A549 (cell line): ENCODE data around the gene CDH7. TPM values are rescaled to one million over a fixed set of nuclear protein-coding genes. Genes with fewer than 3 reads are reported as not detected.

Source experiments
- ATAC-seq, 2 experiments: fragments of 200-7000 bp in 1 of 2; fragments of >200 bp in 1 of 2; cut with Nextera tagmentation in 1 of 2; cut with Tn5 transposase in 1 of 2; 3 replicates each; pipeline versions ENCODE4 v1.8.0 to v1.9.1; 2018 to 2020; ENCODE audit warnings: mild to moderate bottlenecking in 1 of 2, moderate library complexity in 1 of 2
- CTCF ChIA-PET: fragments of 300-600 bp; sonication (Branson Sonifier 250); formaldehyde crosslinking; extraction: SDS; loops from one replicate; lab custom pipeline; 2021; ENCODE audit warnings: antibody characterized with exemption, inconsistent platforms; lab: Yijun Ruan, JAX
- POLR2A ChIA-PET: fragments of 350-600 bp; formaldehyde crosslinking; extraction: SDS; loops from one replicate; lab custom pipeline; 2021; ENCODE audit warnings: antibody characterized with exemption, inconsistent platforms; lab: Yijun Ruan, JAX
- DNase-seq, 2 experiments: peaks; one replicate each; pipeline versions ENCODE4 v3.0.0 to v3.0.0-alpha.2; 2011 to 2016; ENCODE audit warnings: low read depth in 1 of 2, low spot score in 1 of 2
- FAIRE-seq: peaks from 2 replicates; lab custom pipeline; 2011; peaks lifted over from hg19 to GRCh38; lab: Jason Lieb, UNC
- H3K27ac ChIP-seq, 2 experiments: fragments of >200 bp; sonication (Bioruptor Twin); formaldehyde crosslinking; 3 replicates each; pipeline ENCODE4 v1.5.1; 2016 to 2017
- H3K4me1 ChIP-seq: fragments of >200 bp; sonication (Bioruptor Twin); formaldehyde crosslinking; 3 replicates; pipeline ENCODE4 v1.6.1; 2016
- H3K4me2 ChIP-seq: fragments of >200 bp; sonication (Bioruptor Twin); formaldehyde crosslinking; 3 replicates; pipeline ENCODE4 v1.6.1; 2016
- H3K4me3 ChIP-seq: fragments of >200 bp; sonication (Bioruptor Twin); formaldehyde crosslinking; 3 replicates; pipeline ENCODE4 v1.5.1; 2016
- H3K9me3 ChIP-seq: fragments of >200 bp; sonication (Bioruptor Twin); formaldehyde crosslinking; 3 replicates; pipeline ENCODE4 v1.6.1; 2016
- ATOH8 ChIP-seq: fragments of 250-450 bp; sonication (Bioruptor Pico); IDR thresholded peaks from 2 replicates; pipeline ENCODE4 v1.5.0; 2020; ENCODE audit warnings: low read depth, mild to moderate bottlenecking, moderate library complexity
- BCL3 ChIP-seq: fragments of >200 bp; sonication (Bioruptor Twin); formaldehyde crosslinking; IDR thresholded peaks from 3 replicates; pipeline ENCODE4 v1.6.1; 2016
- CBX2 ChIP-seq: fragments of 200-600 bp; sonication (generic); IDR thresholded peaks from 2 replicates; pipeline ENCODE4 v1.6.1; 2016; ENCODE audit warnings: low read depth, mild to moderate bottlenecking, borderline replicate concordance
- CEBPB ChIP-seq, 2 experiments: fragments of >200 bp in 1 of 2; sonication (Bioruptor Twin) in 1 of 2; formaldehyde crosslinking in 1 of 2; IDR thresholded peaks; 2 replicates each; pipeline ENCODE4 v1.6.1; 2012 to 2016
- CHD4 ChIP-seq: fragments of 200-600 bp; sonication (generic); IDR thresholded peaks from 2 replicates; pipeline ENCODE4 v1.6.1; 2016; ENCODE audit warnings: antibody characterized with exemption, mild to moderate bottlenecking, borderline replicate concordance
- EHMT2 ChIP-seq: fragments of 200-600 bp; sonication (generic); IDR thresholded peaks from 2 replicates; pipeline ENCODE4 v1.6.1; 2016; ENCODE audit warnings: antibody characterized with exemption, low read depth, mild to moderate bottlenecking, moderate library complexity
- EP300 ChIP-seq, 2 experiments: fragments of >200 bp; sonication (Bioruptor Twin); formaldehyde crosslinking; IDR thresholded peaks; 2 replicates in 1 of 2; 3 replicates in 1 of 2; pipeline ENCODE4 v1.6.1; 2016 to 2017
- FOXS1 ChIP-seq: fragments of 250-450 bp; sonication (Bioruptor Pico); IDR thresholded peaks from 2 replicates; pipeline ENCODE4 v1.5.0; 2020; ENCODE audit warnings: mild to moderate bottlenecking, moderate library complexity
- GATA3 ChIP-seq: IDR thresholded peaks from 2 replicates; pipeline ENCODE4 v1.6.1; 2012; ENCODE audit warnings: borderline replicate concordance
- HMGXB4 ChIP-seq: fragments of 250-450 bp; sonication (Bioruptor Pico); IDR thresholded peaks from 2 replicates; pipeline ENCODE4 v1.5.0; 2021; ENCODE audit warnings: mild to moderate bottlenecking, moderate library complexity, borderline replicate concordance
- HOXB13 ChIP-seq: fragments of 250-450 bp; sonication (Bioruptor Pico); IDR thresholded peaks from 2 replicates; pipeline ENCODE4 v1.5.0; 2020; ENCODE audit warnings: low read depth, mild to moderate bottlenecking, moderate library complexity
- JUNB ChIP-seq: fragments of >200 bp; sonication (Bioruptor Twin); formaldehyde crosslinking; IDR thresholded peaks from 2 replicates; pipeline ENCODE4 v1.6.1; 2016
- KDM5A ChIP-seq: fragments of 200-600 bp; sonication (generic); IDR thresholded peaks from 2 replicates; pipeline ENCODE4 v1.6.1; 2016; ENCODE audit warnings: antibody characterized with exemption, mild to moderate bottlenecking
- MAFK ChIP-seq: fragments of 450-650 bp; IDR thresholded peaks from 2 replicates; pipeline ENCODE4 v1.6.1; 2014; ENCODE audit not compliant: partially characterized antibody
- MYC ChIP-seq: IDR thresholded peaks from 2 replicates; pipeline ENCODE4 v1.6.1; 2012; ENCODE audit warnings: mild to moderate bottlenecking, inconsistent platforms, low read length, improper control_type of control experiment, borderline replicate concordance
- NPAS2 ChIP-seq: fragments of 250-450 bp; sonication (Bioruptor Pico); IDR thresholded peaks from 2 replicates; pipeline ENCODE4 v1.8.0; 2022; ENCODE audit warnings: mild to moderate bottlenecking, moderate library complexity, borderline replicate concordance
- RARB ChIP-seq: fragments of 250-450 bp; sonication (Bioruptor Pico); IDR thresholded peaks from 2 replicates; pipeline ENCODE4 v1.8.0; 2021; ENCODE audit warnings: mild to moderate bottlenecking, moderate library complexity
- RCOR1 ChIP-seq: fragments of 150-350 bp; IDR thresholded peaks from 2 replicates; pipeline ENCODE4 v1.6.1; 2014; ENCODE audit warnings: antibody characterized with exemption, low read length, low read depth
- TFCP2L1 ChIP-seq: fragments of 250-450 bp; sonication (Bioruptor Pico); IDR thresholded peaks from 2 replicates; pipeline ENCODE4 v1.5.0; 2021; ENCODE audit warnings: mild to moderate bottlenecking
- ZC3H11A ChIP-seq: fragments of 450-650 bp; IDR thresholded peaks from 2 replicates; pipeline ENCODE4 v1.6.1; 2014; ENCODE audit warnings: antibody characterized with exemption, mild to moderate bottlenecking
- WGBS: methylation state at CpG from one replicate; pipeline ENCODE4 v1.1.6; 2017; ENCODE audit errors: missing lambda C conversion rate; 5-methylcytosine and 5-hydroxymethylcytosine counted together
- polyA plus RNA-seq, 4 experiments: library from polyadenylated mRNA; depleted of rRNA in 3 of 4; stranded (reverse); fragments of >200 nt; fragmentation: RNase III in 1 of 4; extraction: RNeasy Plus Mini Kit Qiagen cat#74134 plus additional on column Dnase treatment in 1 of 4; gene quantifications; 2 replicates in 3 of 4; 3 replicates in 1 of 4; pipeline ENCODE4 v1.2.3, GENCODE V29; 2011 to 2017

Gene CDH7
- polyA plus RNA-seq, 2 of the 4 experiments (the other 2 are of a cell fraction): under 0.01 to 0.05 TPM

GRCh38 chr18:65790604-65791003, 39.8 kb downstream of the CDH7 start:
- DNase-seq (no peak), FAIRE-seq (no peak), ATAC-seq (no peak)
- POLR2A ChIA-PET: no interaction called here
- no peak for TF ChIP-seq CEBPB (IDR thresholded peaks at IDR 0.05)
- TF ChIP-seq EHMT2: no peak
- TF ChIP-seq RCOR1: no peak
- TF ChIP-seq CBX2: no peak
- no peak for TF ChIP-seq NPAS2 (CRISPR knock-in tag)
- no peak for TF ChIP-seq FOXS1 (CRISPR knock-in tag)
- TF ChIP-seq HMGXB4 (CRISPR knock-in tag): no peak
- no peak for TF ChIP-seq TFCP2L1
- no peak for TF ChIP-seq MAFK
- no peak for TF ChIP-seq HOXB13 (CRISPR knock-in tag)
- WGBS: 61% methylated on average over 4 of the region's 4 CpGs
- CTCF ChIA-PET: interaction anchor here (1.0 kb wide), 1 partner anchor 65 kb away, joined by 5 read pairs; no protein-coding TSS in a partner anchor
- no peak overlapping the region for H3K27ac ChIP-seq
- 0 out of 3 replicates have a peak, but pooled peaks cover 3% of the 10 kb centered on the region for H3K4me1 ChIP-seq
- H3K9me3 ChIP-seq: no peaks in the 10 kb centered on the region
- H3K4me2 ChIP-seq: no peak overlapping the region
- H3K4me3 ChIP-seq: no peak overlapping the region

GRCh38 chr18:65791719-65792118, 40.9 kb downstream of the CDH7 start:
- no peak for ATAC-seq
- no peak overlapping the region for H3K27ac ChIP-seq
- ChIA-PET CTCF (interaction anchor here (0.6 to 1.0 kb wide), 2 partner anchors 12 to 66 kb away, joined by 3 to 5 read pairs; no protein-coding TSS in a partner anchor), POLR2A (no interaction called here)
- WGBS: 73% methylated on average over 4 of the region's 4 CpGs
- 0 out of 3 replicates have a peak, but pooled peaks cover 3% of the 10 kb centered on the region for H3K4me1 ChIP-seq
- H3K4me3 ChIP-seq: no peak overlapping the region
- no peak for TF ChIP-seq CHD4
- TF ChIP-seq ZC3H11A: no peak
- TF ChIP-seq MAFK: no peak
- no peak for TF ChIP-seq BCL3
- TF ChIP-seq HMGXB4 (CRISPR knock-in tag): no peak
- TF ChIP-seq RARB (CRISPR knock-in tag): no peak
- no peak for TF ChIP-seq ATOH8 (CRISPR knock-in tag)
- TF ChIP-seq KDM5A: no peak
- TF ChIP-seq TFCP2L1: no peak
- no peak for TF ChIP-seq GATA3
- TF ChIP-seq EP300 (IDR thresholded peaks at IDR 0.05): no peak
- no peak for TF ChIP-seq FOXS1 (CRISPR knock-in tag)
- no peak for TF ChIP-seq MYC
- TF ChIP-seq CBX2: no peak
- no peak for TF ChIP-seq JUNB
- FAIRE-seq: no peak
- no peaks in the 10 kb centered on the region for H3K9me3 ChIP-seq
- DNase-seq: no peak
- no peak overlapping the region for H3K4me2 ChIP-seq
